Pancreas (tissue), 10 donors: ENCODE measurements around the gene TNFRSF1B. TPM values are rescaled to one million over a fixed set of nuclear protein-coding genes. Genes with fewer than 3 reads are reported as not detected.

ENCODE experiments used
- ATAC-seq, 4 donors: fragments of 200-7000 bp; cut with Tn5 transposase; one replicate each; pipeline versions ENCODE4 v1.8.0 to v1.9.1; 2020; ENCODE audit warnings: mild to moderate bottlenecking in 4 of 4, moderate library complexity in 4 of 4
- DNase-seq, 6 donors: peaks; one replicate each; pipeline ENCODE4 v3.0.0-alpha.2; 2020
- FAIRE-seq: peaks from 2 replicates; lab custom pipeline; 2012; peaks lifted over from hg19 to GRCh38; lab: Jason Lieb, UNC
- H3K27ac ChIP-seq, 4 donors: fragments of 200-600 bp; sonication (generic); 1 replicate in 3 of 4; 2 replicates in 1 of 4; pipeline versions ENCODE4 v1.5.0 to v1.8.0; 2020
- H3K27me3 ChIP-seq, 4 donors: fragments of 200-600 bp; one replicate each; pipeline ENCODE4 v1.8.0; 2021
- H3K36me3 ChIP-seq, 3 donors: fragments of 200-600 bp; sonication (generic) in 1 of 3; one replicate each; pipeline versions ENCODE4 v1.5.0 to v1.8.0; 2020 to 2021
- H3K4me1 ChIP-seq, 3 donors: fragments of 200-600 bp; one replicate each; pipeline ENCODE4 v1.8.0; 2021
- H3K4me3 ChIP-seq, 4 donors: fragments of 200-600 bp; sonication (generic) in 2 of 4; one replicate each; pipeline versions ENCODE4 v1.5.0 to v1.8.0; 2020 to 2021
- H3K9me3 ChIP-seq, 4 donors: fragments of 200-600 bp; one replicate each; pipeline ENCODE4 v1.8.0; 2021
- WGBS, 2 donors: extraction: QIAGEN DNeasy Blood & Tissue Kit; methylation state at CpG; one replicate each; pipeline ENCODE4 v1.1.7; 2013; 5-methylcytosine and 5-hydroxymethylcytosine counted together
- intact Hi-C, 3 donors: fragments of 100-400 bp; cut with DNase I; formaldehyde crosslinking; loops; one replicate each; pipeline versions ENCODE4 v1.11.1 to v1.14.2; 2022
- polyA plus RNA-seq, 2 donors: library from polyadenylated mRNA; stranded (reverse); fragments of 200-250 nt; gene quantifications; one replicate each; pipeline ENCODE4 v1.2.3, GENCODE V29; 2013
- total RNA-seq, 6 donors: library from RNA; stranded (reverse); fragmentation: NEBNext Ultra II Directional in 4 of 6; extraction: Animal tissue kit (Norgen Biotek cat#: 25700) in 4 of 6; gene quantifications; one replicate each; pipeline versions ENCODE4 v1.2.1 to v1.2.4, GENCODE V29; 2021 to 2023
- TF ChIP-seq, protein P1 (sequence below), 4 donors: fragments of 200-600 bp; sonication (generic) in 3 of 4; IDR thresholded peaks; one replicate each; pipeline versions ENCODE4 v1.5.0 to v1.8.0; 2021; ENCODE audit warnings: antibody characterized with exemption in 4 of 4
- donor health status: healthy with polysubstance abuse.
- donor health status: DM: no; HTN: no; CAD: no; lungs with moderate emphysema.
- donor health status: DM: no; HTN: no; CAD: no.
- donor health status: control.
- donor health status: control.
- donor health status: Bipolar disorder and iron deficiency.
- donor health status: DM: yes; HTN: yes; CAD: no.
- donor health status: DM: no; HTN: no; CAD: no.
- donor health status: DM: no; HTN: no; CAD: no.
- donor health status: DM: yes; HTN: yes; CAD: no.

The TNFRSF1B gene
- total and polyA plus RNA-seq, 8 donors, result 2.1 to 20.2 (median 4.4) TPM

DNA sequence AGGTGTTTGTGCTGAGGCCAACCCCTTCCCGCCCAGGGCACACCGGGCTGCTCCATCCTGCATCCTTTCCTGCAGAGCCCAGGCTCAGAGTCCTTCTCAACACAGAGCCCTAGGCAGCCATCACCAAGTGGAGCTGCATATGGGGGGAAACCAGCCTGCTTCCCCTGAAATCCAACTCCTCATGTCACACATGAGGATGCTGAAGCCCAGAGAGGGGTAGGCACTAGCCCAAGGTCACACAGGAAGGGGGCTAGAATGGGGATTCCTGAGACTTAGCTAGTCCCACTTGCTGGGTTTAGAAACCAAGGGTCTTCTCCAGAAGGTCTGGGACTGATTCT, 5.5 kb upstream of the TNFRSF1B start:
- Histone ChIP-seq H3K27me3 (no peaks in the 10 kb centered on the region), H3K9me3 (no peaks in the 10 kb centered on the region), H3K27ac (peak overlapping the region in 2 of 4 donors; percentile 61 to 62), H3K36me3 (no peaks in the 10 kb centered on the region), H3K4me3 (no peak overlapping the region), H3K4me1 (peaks cover 0 to 10% (median 0%) of the 10 kb centered on the region in 3 donors)
- no peak for DNase-seq
- ATAC-seq, result no peak
- TF ChIP-seq, protein P1, sequence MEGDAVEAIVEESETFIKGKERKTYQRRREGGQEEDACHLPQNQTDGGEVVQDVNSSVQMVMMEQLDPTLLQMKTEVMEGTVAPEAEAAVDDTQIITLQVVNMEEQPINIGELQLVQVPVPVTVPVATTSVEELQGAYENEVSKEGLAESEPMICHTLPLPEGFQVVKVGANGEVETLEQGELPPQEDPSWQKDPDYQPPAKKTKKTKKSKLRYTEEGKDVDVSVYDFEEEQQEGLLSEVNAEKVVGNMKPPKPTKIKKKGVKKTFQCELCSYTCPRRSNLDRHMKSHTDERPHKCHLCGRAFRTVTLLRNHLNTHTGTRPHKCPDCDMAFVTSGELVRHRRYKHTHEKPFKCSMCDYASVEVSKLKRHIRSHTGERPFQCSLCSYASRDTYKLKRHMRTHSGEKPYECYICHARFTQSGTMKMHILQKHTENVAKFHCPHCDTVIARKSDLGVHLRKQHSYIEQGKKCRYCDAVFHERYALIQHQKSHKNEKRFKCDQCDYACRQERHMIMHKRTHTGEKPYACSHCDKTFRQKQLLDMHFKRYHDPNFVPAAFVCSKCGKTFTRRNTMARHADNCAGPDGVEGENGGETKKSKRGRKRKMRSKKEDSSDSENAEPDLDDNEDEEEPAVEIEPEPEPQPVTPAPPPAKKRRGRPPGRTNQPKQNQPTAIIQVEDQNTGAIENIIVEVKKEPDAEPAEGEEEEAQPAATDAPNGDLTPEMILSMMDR (IDR thresholded peaks at IDR 0.05), result no peak
- FAIRE-seq, result no peak
- 79 to 83% methylated on average over 2 of the region's 2 CpGs for WGBS, 2 donors
- intact Hi-C loops, result no loop called here

DNA sequence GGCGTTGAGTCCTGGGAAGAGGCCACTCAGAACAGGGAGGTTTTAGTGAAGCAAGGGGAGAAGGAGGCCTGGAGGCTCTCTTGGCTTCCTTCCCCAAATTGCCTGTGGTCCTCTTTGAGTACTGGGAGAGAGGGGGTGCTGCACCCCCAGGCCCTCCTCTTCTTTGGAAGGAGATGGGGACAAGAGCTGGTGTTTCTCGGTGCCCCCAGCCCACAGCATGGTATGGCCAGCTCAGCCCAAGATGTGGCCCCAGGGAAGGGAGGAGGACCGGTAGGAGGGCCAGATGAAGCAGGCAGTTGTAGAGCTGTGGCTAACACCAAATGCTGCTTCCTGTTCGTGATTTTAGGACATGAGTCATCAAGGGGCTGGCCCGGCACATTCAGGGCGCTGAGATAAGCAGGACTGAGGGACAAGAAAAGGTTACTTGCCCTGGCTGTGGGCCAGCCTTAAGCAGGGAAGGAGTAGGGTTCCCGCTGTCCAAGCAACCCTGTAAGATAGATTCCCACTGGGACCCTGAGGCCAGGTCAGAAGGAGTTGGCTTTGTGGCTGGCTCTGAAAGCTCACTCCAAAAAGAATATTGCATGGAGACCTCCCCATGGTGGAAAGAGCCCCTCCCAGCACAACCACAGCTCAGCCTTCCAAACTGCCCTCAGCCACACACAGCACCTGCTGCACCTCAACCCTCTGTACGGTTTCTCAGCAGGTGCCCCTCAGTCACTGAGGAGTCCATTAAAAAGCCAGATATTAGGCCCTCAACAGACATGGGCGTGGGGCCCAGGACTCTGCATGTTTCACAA, 4.9 kb upstream of the TNFRSF1B start:
- Histone ChIP-seq H3K36me3 (no peaks in the 10 kb centered on the region), H3K4me3 (no peak overlapping the region), H3K9me3 (no peaks in the 10 kb centered on the region), H3K27me3 (no peaks in the 10 kb centered on the region), H3K4me1 (peaks cover 0 to 10% (median 0%) of the 10 kb centered on the region in 3 donors), H3K27ac (peak overlapping the region in 2 of 4 donors; percentile 61 to 62)
- intact Hi-C loops, result no loop called here
- DNase-seq (peak in 5 of 6 donors; percentile 49 to 76 (median 73)), ATAC-seq (peak; percentile 84 to 89 (median 84)), FAIRE-seq (no peak)
- TF ChIP-seq, protein P1 (IDR thresholded peaks at IDR 0.05), result no peak
- WGBS, 2 donors, result 37 to 41% methylated on average over 9 of the region's 9 CpGs

DNA sequence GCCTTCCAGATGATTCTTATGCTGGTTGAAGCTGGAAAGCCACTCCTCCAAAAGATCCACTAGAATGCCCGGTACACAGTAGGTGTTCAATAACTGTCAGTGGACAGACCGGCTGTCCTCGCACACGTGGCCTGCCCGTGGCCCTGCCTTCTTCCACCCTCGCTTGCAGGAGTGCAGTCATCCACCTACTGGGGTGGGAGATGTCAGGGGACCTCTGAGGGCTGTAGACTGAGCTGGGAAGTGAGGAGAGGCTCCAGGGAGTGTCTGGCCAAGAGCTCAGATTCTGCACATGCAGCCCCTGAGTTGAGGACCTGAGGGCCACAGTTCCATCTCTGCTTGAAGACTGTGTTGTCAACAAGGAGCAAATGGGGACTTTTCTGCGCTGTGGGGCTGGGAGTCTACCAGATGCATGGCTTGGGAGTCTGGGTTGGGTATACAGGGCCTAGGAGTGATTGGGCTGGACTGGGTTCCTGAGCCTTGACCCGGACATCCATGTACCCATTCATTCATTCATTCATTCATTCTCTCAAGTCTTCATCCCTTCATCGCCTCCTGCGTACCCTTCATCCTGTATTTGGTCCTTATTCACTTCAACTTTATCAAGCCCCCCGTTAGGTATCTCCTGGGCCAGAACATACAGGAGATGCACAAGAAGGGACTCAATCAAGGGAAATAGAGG, 4.2 kb upstream of the TNFRSF1B start:
- intact Hi-C loops, result no loop called here
- ATAC-seq, result no peak
- Histone ChIP-seq H3K4me1 (peaks cover 0 to 10% (median 0%) of the 10 kb centered on the region in 3 donors), H3K27me3 (no peaks in the 10 kb centered on the region), H3K36me3 (no peaks in the 10 kb centered on the region), H3K4me3 (no peak overlapping the region), H3K9me3 (no peaks in the 10 kb centered on the region), H3K27ac (peak overlapping the region in 1 of 4 donors; percentile 61)
- TF ChIP-seq, protein P1 (IDR thresholded peaks at IDR 0.05), result no peak
- no peak for DNase-seq
- 82 to 89% methylated on average over 11 of the region's 11 CpGs for WGBS, 2 donors
- no peak for FAIRE-seq

DNA sequence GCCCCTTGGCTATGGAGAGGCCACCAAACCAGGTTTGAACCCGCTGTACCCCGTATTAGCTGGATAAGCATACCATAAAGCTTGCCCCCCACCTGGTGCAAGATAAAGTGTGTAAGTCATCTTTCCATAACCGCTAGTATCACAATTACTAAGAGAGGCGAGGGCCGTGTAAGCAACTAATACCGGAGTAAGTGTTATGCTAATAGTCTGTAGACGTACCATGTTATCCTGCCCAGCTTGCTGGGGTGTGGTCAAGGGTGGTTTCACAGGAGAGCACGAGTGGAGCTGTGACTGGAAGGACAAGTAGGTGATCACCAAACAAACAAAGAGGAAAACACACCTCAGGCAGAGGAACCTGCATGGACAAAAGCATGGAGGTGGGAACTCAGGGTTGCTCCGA, 3.6 kb upstream of the TNFRSF1B start:
- H3K4me3 ChIP-seq, result no peak overlapping the region
- DNase-seq (no peak), FAIRE-seq (no peak), ATAC-seq (no peak)
- intact Hi-C loops, result no loop called here
- TF ChIP-seq, protein P1 (IDR thresholded peaks at IDR 0.05), result no peak
- H3K9me3 ChIP-seq, result no peaks in the 10 kb centered on the region
- peaks cover 0 to 10% (median 0%) of the 10 kb centered on the region in 3 donors for H3K4me1 ChIP-seq
- H3K27me3 ChIP-seq, result no peaks in the 10 kb centered on the region
- H3K36me3 ChIP-seq, result no peaks in the 10 kb centered on the region
- WGBS, 2 donors, result 71 to 72% methylated on average over 9 of the region's 9 CpGs
- H3K27ac ChIP-seq, result no peak overlapping the region
